ENCODE results near the gene ARHGAP12.

Gene ARHGAP12

GRCh38 chr10:31875608-31876007 lies 53.0 kb downstream of the ARHGAP12 start:
- Histone ChIP-seq H3K27ac (replicated peaks) (no peak overlapping the region), H3K4me3 (replicated peaks; ENCODE audit: insufficient read depth, low read length) (no peak overlapping the region), H3K27me3 (ENCODE audit: insufficient read depth, poor library complexity, severe bottlenecking) (no peaks in the 10 kb centered on the region)
- no peak for DNase-seq (ENCODE audit: low read depth in 1 of 2, low spot score in 1 of 2)
- TF ChIP-seq POLR2AphosphoS5 (IDR thresholded peaks at IDR 0.05; ENCODE audit: low read depth) (no peak), SPI1 (IDR thresholded peaks at IDR 0.05; ENCODE audit: borderline replicate concordance, low read depth) (no peak), GABPA (IDR thresholded peaks at IDR 0.05; ENCODE audit: low read depth) (no peak)
- TF ChIP-seq, protein P1, sequence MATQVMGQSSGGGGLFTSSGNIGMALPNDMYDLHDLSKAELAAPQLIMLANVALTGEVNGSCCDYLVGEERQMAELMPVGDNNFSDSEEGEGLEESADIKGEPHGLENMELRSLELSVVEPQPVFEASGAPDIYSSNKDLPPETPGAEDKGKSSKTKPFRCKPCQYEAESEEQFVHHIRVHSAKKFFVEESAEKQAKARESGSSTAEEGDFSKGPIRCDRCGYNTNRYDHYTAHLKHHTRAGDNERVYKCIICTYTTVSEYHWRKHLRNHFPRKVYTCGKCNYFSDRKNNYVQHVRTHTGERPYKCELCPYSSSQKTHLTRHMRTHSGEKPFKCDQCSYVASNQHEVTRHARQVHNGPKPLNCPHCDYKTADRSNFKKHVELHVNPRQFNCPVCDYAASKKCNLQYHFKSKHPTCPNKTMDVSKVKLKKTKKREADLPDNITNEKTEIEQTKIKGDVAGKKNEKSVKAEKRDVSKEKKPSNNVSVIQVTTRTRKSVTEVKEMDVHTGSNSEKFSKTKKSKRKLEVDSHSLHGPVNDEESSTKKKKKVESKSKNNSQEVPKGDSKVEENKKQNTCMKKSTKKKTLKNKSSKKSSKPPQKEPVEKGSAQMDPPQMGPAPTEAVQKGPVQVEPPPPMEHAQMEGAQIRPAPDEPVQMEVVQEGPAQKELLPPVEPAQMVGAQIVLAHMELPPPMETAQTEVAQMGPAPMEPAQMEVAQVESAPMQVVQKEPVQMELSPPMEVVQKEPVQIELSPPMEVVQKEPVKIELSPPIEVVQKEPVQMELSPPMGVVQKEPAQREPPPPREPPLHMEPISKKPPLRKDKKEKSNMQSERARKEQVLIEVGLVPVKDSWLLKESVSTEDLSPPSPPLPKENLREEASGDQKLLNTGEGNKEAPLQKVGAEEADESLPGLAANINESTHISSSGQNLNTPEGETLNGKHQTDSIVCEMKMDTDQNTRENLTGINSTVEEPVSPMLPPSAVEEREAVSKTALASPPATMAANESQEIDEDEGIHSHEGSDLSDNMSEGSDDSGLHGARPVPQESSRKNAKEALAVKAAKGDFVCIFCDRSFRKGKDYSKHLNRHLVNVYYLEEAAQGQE (IDR thresholded peaks at IDR 0.05; ENCODE audit: insufficient replicate concordance, low read depth): no peak
- TF ChIP-seq, protein P2, sequence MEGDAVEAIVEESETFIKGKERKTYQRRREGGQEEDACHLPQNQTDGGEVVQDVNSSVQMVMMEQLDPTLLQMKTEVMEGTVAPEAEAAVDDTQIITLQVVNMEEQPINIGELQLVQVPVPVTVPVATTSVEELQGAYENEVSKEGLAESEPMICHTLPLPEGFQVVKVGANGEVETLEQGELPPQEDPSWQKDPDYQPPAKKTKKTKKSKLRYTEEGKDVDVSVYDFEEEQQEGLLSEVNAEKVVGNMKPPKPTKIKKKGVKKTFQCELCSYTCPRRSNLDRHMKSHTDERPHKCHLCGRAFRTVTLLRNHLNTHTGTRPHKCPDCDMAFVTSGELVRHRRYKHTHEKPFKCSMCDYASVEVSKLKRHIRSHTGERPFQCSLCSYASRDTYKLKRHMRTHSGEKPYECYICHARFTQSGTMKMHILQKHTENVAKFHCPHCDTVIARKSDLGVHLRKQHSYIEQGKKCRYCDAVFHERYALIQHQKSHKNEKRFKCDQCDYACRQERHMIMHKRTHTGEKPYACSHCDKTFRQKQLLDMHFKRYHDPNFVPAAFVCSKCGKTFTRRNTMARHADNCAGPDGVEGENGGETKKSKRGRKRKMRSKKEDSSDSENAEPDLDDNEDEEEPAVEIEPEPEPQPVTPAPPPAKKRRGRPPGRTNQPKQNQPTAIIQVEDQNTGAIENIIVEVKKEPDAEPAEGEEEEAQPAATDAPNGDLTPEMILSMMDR (IDR thresholded peaks at IDR 0.05; ENCODE audit: insufficient read depth, low read length): no peak

DNA sequence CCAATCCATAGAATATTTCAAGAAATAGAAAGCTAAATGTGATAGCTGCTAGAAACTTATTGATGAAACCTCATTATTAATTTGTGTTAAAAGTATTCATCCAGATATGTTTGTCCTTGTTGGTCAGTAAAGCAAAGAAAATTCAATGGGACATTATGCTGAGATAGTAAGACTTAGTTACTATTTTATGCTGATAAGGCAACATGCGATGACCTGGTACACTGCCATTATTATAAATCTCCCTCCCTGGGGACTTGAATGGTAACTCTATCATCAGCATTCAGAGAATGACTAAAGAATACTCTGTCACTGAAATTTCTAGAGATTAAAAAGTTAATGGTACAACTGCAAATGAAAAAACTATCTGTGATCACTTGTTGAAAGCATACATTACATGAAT lies 54.9 kb downstream of the ARHGAP12 start:
- Histone ChIP-seq H3K27ac (replicated peaks) (no peak overlapping the region), H3K27me3 (ENCODE audit: insufficient read depth, poor library complexity, severe bottlenecking) (no peaks in the 10 kb centered on the region), H3K4me3 (replicated peaks; ENCODE audit: insufficient read depth, low read length) (no peak overlapping the region)
- DNase-seq (ENCODE audit: low read depth in 1 of 2, low spot score in 1 of 2): no peak
- TF ChIP-seq POLR2AphosphoS5 (IDR thresholded peaks at IDR 0.05; ENCODE audit: low read depth) (no peak), SPI1 (IDR thresholded peaks at IDR 0.05; ENCODE audit: borderline replicate concordance, low read depth) (no peak), GABPA (IDR thresholded peaks at IDR 0.05; ENCODE audit: low read depth) (no peak)
- TF ChIP-seq, protein P2 (IDR thresholded peaks at IDR 0.05; ENCODE audit: insufficient read depth, low read length): no peak
- TF ChIP-seq, protein P1 (IDR thresholded peaks at IDR 0.05; ENCODE audit: insufficient replicate concordance, low read depth): no peak

- no peak for DNase-seq (ENCODE audit: low read depth in 1 of 2, low spot score in 1 of 2)
These were observed 57.2 kb downstream of the ARHGAP12 start for GRCh38 chr10:31871266-31872065.

More at GRCh38 chr10:31871266-31872065, 57.2 kb downstream of the ARHGAP12 start:
- TF ChIP-seq SPI1 (IDR thresholded peaks at IDR 0.05; ENCODE audit: borderline replicate concordance, low read depth): no peak
- TF ChIP-seq, protein P2 (IDR thresholded peaks at IDR 0.05; ENCODE audit: insufficient read depth, low read length): no peak
- TF ChIP-seq, protein P1 (IDR thresholded peaks at IDR 0.05; ENCODE audit: insufficient replicate concordance, low read depth): no peak
- TF ChIP-seq POLR2AphosphoS5 (IDR thresholded peaks at IDR 0.05; ENCODE audit: low read depth): no peak
- TF ChIP-seq GABPA (IDR thresholded peaks at IDR 0.05; ENCODE audit: low read depth): no peak
- Histone ChIP-seq H3K27me3 (ENCODE audit: insufficient read depth, poor library complexity, severe bottlenecking) (no peaks in the 10 kb centered on the region), H3K4me3 (replicated peaks; ENCODE audit: insufficient read depth, low read length) (no peak overlapping the region), H3K27ac (replicated peaks) (no peak overlapping the region)
